Panc1 (cell line): ENCODE measurements around the gene TAF6L. TPM values are rescaled to one million over a fixed set of nuclear protein-coding genes. Genes with fewer than 3 reads are reported as not detected.

Source experiments
- ATAC-seq: fragments of 200-7000 bp; cut with Tn5 transposase; 2 replicates; pipeline ENCODE4 v1.9.1; 2020; ENCODE audit warnings: mild to moderate bottlenecking, moderate library complexity
- BruUV-seq: library from RNA; stranded (reverse); fragments of 400-500 nt; replicated peaks from 2 replicates; lab custom pipeline; 2021; lab: Mats Ljungman, UMichigan
- CTCF ChIA-PET: fragments of 300-600 bp; sonication (Branson Sonifier 250); formaldehyde crosslinking; loops from one replicate; lab custom pipeline; 2022; ENCODE audit warnings: antibody characterized with exemption; lab: Charles Lee
- POLR2A ChIA-PET: fragments of 300-600 bp; sonication (Branson Sonifier 250); formaldehyde crosslinking; loops from one replicate; lab custom pipeline; 2022; ENCODE audit warnings: antibody characterized with exemption; lab: Charles Lee
- DNase-seq: peaks from one replicate; pipeline ENCODE4 v3.0.0-alpha.2; 2010; ENCODE audit warnings: low read depth, low spot score
- H3K27ac ChIP-seq: 2 replicates; pipeline ENCODE4 v1.5.1; 2011; ENCODE audit warnings: mild to moderate bottlenecking, low read length, inconsistent platforms
- H3K27me3 ChIP-seq: fragments of 200-500 bp; sonication (Bioruptor generic); 2 replicates; pipeline ENCODE4 v1.6.0; 2014; ENCODE audit warnings: low read length, inconsistent platforms; ENCODE audit not compliant: control insufficient read depth, insufficient read depth
- H3K36me3 ChIP-seq: fragments of 200-500 bp; sonication (Bioruptor generic); 2 replicates; pipeline ENCODE4 v1.5.1; 2014; ENCODE audit warnings: inconsistent platforms, mild to moderate bottlenecking, low read length, moderate library complexity; ENCODE audit not compliant: control insufficient read depth, insufficient read depth
- H3K4me1 ChIP-seq: 2 replicates; pipeline ENCODE4 v1.5.1; 2011; ENCODE audit warnings: inconsistent platforms, mild to moderate bottlenecking, low read length, moderate library complexity; ENCODE audit not compliant: control insufficient read depth, insufficient read depth
- H3K4me3 ChIP-seq, 2 experiments: 2 replicates each; pipeline ENCODE4 v1.5.1; 2011 to 2012; ENCODE audit warnings: low read depth in 2 of 2, low read length in 2 of 2, mild to moderate bottlenecking in 2 of 2, inconsistent platforms in 1 of 2, moderate library complexity in 1 of 2
- H3K9me3 ChIP-seq: fragments of 200-500 bp; sonication (Bioruptor generic); 2 replicates; pipeline ENCODE4 v1.5.1; 2014; ENCODE audit warnings: low read depth, mild to moderate bottlenecking, inconsistent platforms, low read length, moderate library complexity; ENCODE audit not compliant: control insufficient read depth, insufficient read depth
- CTCF ChIP-seq: fragments of 450-650 bp; IDR thresholded peaks from 2 replicates; pipeline ENCODE4 v1.5.1; 2017; ENCODE audit warnings: mild to moderate bottlenecking
- POLR2AphosphoS5 ChIP-seq: IDR thresholded peaks from 2 replicates; pipeline ENCODE4 v1.6.1; 2012; ENCODE audit warnings: mild to moderate bottlenecking, low read depth, low read length, moderate library complexity
- REST ChIP-seq, 2 experiments: IDR thresholded peaks; 2 replicates each; pipeline ENCODE4 v1.6.1; 2011 to 2012; ENCODE audit warnings: low read depth in 2 of 2, control low read depth in 1 of 2, low read length in 1 of 2, mild to moderate bottlenecking in 1 of 2, moderate library complexity in 1 of 2; ENCODE audit not compliant: insufficient read depth in 1 of 2
- SIN3A ChIP-seq: IDR thresholded peaks from 2 replicates; pipeline ENCODE4 v1.6.1; 2012; ENCODE audit warnings: low read depth, mild to moderate bottlenecking, low read length, moderate library complexity, borderline replicate concordance; ENCODE audit not compliant: insufficient read depth
- TCF7L2 ChIP-seq: IDR thresholded peaks from 2 replicates; pipeline ENCODE4 v1.6.1; 2011; ENCODE audit warnings: mild to moderate bottlenecking, low read depth, low read length, inconsistent platforms
- in situ Hi-C: cut with HindIII; loops from 2 replicates; pipeline ENCODE4 v1.10.0; 2016; ENCODE audit warnings: low sequenced_read_pairs, low pct_unique_long_range_greater_than_20kb
- intact Hi-C: fragments of 100-400 bp; cut with micrococcal nuclease; formaldehyde crosslinking; loops from one replicate; pipeline ENCODE4 v1.10.0; 2022; ENCODE audit not compliant: unreplicated experiment
- total RNA-seq: library from RNA; stranded (reverse); gene quantifications from one replicate; pipeline ENCODE4 v1.2.1, GENCODE V29; 2021; ENCODE audit not compliant: unreplicated experiment

TAF6L gene
- total RNA-seq, 1 experiment from 2014 or later = 32.6 TPM

- Histone ChIP-seq H3K27me3 (no peaks in the 10 kb centered on the region), H3K4me1 (peaks cover 8% of the 10 kb centered on the region), H3K27ac (peak overlapping the region; percentile 95), H3K4me3 (peak overlapping the region; percentile 72 to 73), H3K9me3 (no peaks in the 10 kb centered on the region), H3K36me3 (peaks cover 4% of the 10 kb centered on the region)
- DNase-seq = no peak
- ChIA-PET POLR2A (interaction anchor here (0.6 kb wide), 1 partner anchor 43 kb away, joined by 4 read pairs; no protein-coding TSS in a partner anchor), CTCF (interaction anchor here (0.9 to 1.5 kb wide), 3 partner anchors 16 to 43 kb away, joined by 4 to 6 read pairs (median 4); partner anchors contain the start of genes HNRNPUL2 and ZBTB3)
- no TSS peak for BruUV-seq
- peak; percentile 37 for ATAC-seq
- TF ChIP-seq SIN3A (no peak), CTCF (no peak), REST (IDR thresholded peaks at IDR 0.05; ENCODE audit: insufficient read depth in 1 of 2, low read depth in 2 of 2, low read length in 1 of 2) (no peak), TCF7L2 (no peak), POLR2AphosphoS5 (no peak)
- intact Hi-C loops = no loop called here
- in situ Hi-C loops = no loop called here
These were observed 435 bp upstream of the TAF6L start for GRCh38 chr11:62770778-62771143.

- DNase-seq (no peak), ATAC-seq (no peak)
- TF ChIP-seq POLR2AphosphoS5 (no peak), TCF7L2 (no peak), SIN3A (no peak)
- ChIA-PET CTCF (interaction anchor here (1.2 kb wide), 1 partner anchor 12 kb away, joined by 4 read pairs; no protein-coding TSS in a partner anchor), POLR2A (no interaction called here)
- H3K4me3 ChIP-seq = no peak overlapping the region
- H3K27ac ChIP-seq = no peak overlapping the region
- intact Hi-C loops = no loop called here
- H3K27me3 ChIP-seq = no peaks in the 10 kb centered on the region
- no peaks in the 10 kb centered on the region for H3K9me3 ChIP-seq
- in situ Hi-C loops = no loop called here
- H3K4me1 ChIP-seq = peaks cover 8% of the 10 kb centered on the region
- no TSS peak for BruUV-seq
- no peaks in the 10 kb centered on the region for H3K36me3 ChIP-seq
These were observed 3.2 kb downstream of the TAF6L start for GRCh38 chr11:62774407-62774806.

GRCh38 chr11:62775646-62776045 is 4.5 kb downstream of the TAF6L start:
- H3K4me3 ChIP-seq = no peak overlapping the region
- no peak overlapping the region for H3K27ac ChIP-seq
- no peaks in the 10 kb centered on the region for H3K9me3 ChIP-seq
- TF ChIP-seq REST (IDR thresholded peaks at IDR 0.05; ENCODE audit: insufficient read depth in 1 of 2, low read depth in 2 of 2, low read length in 1 of 2) (no peak), POLR2AphosphoS5 (no peak), SIN3A (no peak), TCF7L2 (no peak), CTCF (no peak)
- ATAC-seq (no peak), DNase-seq (no peak)
- intact Hi-C loops = no loop called here
- in situ Hi-C loops = no loop called here
- CTCF ChIA-PET = interaction anchor here (1.2 kb wide), 1 partner anchor 11 kb away, joined by 4 read pairs; no protein-coding TSS in a partner anchor
- no peaks in the 10 kb centered on the region for H3K27me3 ChIP-seq
- H3K4me1 ChIP-seq = no peaks in the 10 kb centered on the region
- H3K36me3 ChIP-seq = no peaks in the 10 kb centered on the region
- no TSS peak for BruUV-seq
- POLR2A ChIA-PET = interaction anchor here (0.5 to 1.0 kb wide), 2 partner anchors 95 kb away, joined by 4 to 6 read pairs; no protein-coding TSS in a partner anchor
